NCI-H2227 treated with DMSO at 0.1 percent for 48 hours (cell line): ENCODE results near the gene HIGD1C.
"Not testable (repeated sequence)": the region's sequence is repeated elsewhere in the genome, so short reads cannot be mapped to it uniquely, and the experiment has no call there.

Experiments
- DNase-seq: peaks from one replicate; lab custom pipeline; 2025; lab: John Stamatoyannopoulos, UW

The HIGD1C gene

GRCh38 chr12:50984586-50985298 lies 32.4 kb downstream of the HIGD1C start:
- no peak for DNase-seq

GRCh38 chr12:50985322-50985721 lies 33.0 kb downstream of the HIGD1C start:
- no peak for DNase-seq

- no peak for DNase-seq
Measured at GRCh38 chr12:50986966-50987737, 34.8 kb downstream of the HIGD1C start.

DNA sequence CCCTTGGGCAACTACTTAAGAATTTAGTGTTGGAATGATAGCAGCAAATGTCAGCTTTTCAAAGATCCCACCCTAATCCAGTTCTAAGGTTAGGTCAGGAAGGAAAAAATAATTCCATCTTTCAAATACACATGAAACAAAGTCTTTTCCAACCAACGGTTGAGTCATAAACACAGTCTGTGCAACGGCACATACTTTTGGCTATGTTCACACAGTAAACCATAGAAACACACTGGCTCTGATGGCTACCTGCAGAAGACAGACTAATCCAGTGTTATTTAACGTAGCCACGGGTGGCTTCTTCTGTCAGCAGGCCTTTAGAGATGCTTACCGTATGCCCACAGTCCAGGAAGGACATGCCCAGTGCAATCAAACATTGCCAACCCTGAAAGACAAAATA lies 35.7 kb downstream of the HIGD1C start:
- DNase-seq: no peak

GRCh38 chr12:50988871-50989270 lies 36.5 kb downstream of the HIGD1C start:
- DNase-seq: no peak

GRCh38 chr12:50990147-50990727 lies 37.9 kb downstream of the HIGD1C start:
- DNase-seq: no peak

GRCh38 chr12:50990791-50991190 lies 38.4 kb downstream of the HIGD1C start:
- DNase-seq: no peak

GRCh38 chr12:50991291-50991690 lies 38.9 kb downstream of the HIGD1C start:
- DNase-seq: no peak

DNA sequence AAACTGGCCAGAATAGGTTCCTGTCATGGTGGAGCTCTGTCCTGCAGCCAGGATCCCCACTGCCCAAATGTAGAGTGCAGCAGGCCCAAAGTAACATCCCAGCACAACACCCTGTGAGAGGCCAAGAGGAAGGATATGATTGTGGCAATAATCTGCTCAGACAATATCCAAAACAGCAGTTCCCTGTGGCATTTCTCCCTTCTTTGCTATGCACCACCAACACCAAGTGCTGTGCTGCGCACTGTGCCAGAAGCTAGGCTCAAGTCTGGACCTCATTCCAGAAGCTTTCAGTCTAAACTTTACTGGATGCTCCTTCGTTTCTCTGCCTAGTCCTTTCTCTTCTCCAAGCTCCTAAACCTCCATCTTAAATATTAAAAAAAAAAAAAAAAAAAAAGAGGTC lies 40.5 kb downstream of the HIGD1C start:
- DNase-seq: no peak

DNA sequence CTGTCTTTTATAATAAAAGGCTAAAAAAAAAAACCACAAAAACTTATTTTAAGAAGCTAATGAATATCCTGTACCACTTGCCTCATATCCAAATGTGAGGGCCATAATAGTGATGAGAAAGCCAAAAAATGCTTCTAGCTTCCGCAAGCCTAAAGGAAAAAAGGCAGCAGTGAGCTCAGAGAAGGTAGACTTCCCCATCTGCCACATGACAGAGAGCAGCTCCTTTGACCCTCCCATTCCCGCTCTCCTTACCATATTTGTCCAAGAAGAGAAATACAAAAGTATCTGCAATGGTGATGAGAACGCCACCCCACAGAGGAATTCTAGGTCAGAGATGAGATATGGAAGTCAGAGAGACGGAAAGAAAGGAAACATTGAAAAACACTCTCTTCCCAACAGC lies 46.7 kb downstream of the HIGD1C start:
- no peak for DNase-seq

DNA sequence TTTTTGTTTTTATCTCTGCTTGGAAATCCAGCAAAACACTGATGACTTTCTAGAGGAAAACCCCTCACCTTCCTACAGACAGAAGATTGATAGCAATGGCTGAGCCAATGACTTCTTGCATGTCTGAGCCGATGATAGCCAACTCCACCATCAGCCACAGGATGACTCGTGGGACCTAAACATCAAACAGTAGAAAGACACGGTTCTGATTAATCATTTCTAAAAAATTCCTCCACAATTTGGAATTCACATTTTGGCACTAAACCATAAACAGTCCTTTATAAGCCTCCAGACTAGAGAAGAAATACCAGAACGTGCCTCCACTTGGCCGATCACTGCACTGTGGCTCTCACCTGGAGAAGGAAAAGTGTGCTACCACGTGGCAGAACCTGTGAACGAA lies 47.9 kb downstream of the HIGD1C start:
- no peak for DNase-seq

DNA sequence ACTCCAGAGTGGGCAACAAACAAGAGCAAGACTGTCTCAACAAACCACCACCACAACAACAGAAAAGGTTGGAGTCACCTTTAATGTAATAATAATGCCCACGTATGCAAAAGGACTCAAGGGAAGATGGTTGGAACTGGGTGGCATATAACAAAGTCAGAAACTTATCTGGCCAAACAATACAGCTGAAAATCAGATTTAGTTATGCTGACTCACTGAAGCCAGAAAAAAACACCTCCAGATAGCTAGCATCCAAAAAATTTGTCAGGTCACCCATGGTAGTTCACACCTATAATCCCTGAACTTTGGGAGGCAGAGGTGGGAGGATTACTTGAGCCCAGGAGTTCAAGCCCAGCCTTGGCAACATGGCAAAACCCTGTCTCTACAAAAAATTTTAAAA lies 49.5 kb downstream of the HIGD1C start:
- DNase-seq: no peak

- DNase-seq: no peak
Measured at GRCh38 chr12:51004504-51004903, 52.2 kb downstream of the HIGD1C start.

GRCh38 chr12:51005030-51005429 lies 52.7 kb downstream of the HIGD1C start:
- no peak for DNase-seq

GRCh38 chr12:51005671-51006070 lies 53.3 kb downstream of the HIGD1C start:
- no peak for DNase-seq

DNA sequence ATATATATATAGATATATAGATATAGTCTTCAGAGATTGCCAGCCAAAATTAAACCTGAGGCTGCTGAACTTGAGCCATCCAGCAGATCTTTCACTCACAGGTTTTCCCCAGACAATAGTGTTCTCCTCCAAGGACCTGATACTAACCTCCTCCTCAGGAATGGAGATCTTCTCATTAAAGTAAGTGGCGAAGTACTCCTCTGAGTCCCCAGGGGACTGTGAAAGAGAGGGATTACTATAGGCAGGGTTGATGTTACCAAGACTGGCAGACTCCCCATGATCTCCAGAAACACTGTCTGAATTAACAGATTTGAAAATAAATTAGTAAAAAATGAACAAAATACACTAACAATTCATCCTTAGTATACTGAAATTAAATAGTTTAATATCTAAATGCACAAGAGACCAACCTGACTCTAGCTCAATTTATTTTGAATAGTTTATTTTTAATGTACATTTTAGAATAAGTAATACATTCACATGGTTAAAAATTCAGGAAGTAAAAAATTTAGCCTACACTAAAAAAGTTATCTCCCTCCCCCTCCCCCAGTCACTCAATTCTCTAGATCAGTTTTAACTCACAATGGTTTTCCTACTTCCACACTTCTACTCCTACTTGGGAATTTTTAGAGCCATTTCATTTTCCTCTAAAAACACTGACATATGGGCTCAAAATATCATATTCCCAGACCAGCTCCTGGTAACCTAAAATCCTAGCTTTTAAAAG lies 56.1 kb downstream of the HIGD1C start:
- DNase-seq: no peak

DNA sequence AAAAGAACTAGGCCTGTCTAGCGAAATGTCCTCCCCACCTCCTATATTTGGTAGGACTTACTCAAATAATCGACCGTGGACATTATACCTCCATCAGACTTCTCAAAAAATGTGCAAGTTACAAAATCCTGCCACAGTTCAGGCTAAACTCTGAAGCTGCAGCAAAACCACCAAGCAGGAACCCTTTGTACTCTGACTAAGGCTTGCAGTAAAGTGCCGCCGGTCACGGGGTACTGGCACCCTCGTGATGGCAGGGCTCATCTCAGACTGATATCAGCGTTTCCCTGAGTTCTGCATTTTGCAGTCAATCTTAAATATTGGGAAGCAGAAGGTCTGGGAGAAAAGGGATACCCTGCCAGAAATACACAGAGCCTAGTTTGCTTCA lies 56.7 kb downstream of the HIGD1C start:
- DNase-seq: no peak

- DNase-seq: no peak
Measured at GRCh38 chr12:51011955-51012354, 59.6 kb downstream of the HIGD1C start.

DNA sequence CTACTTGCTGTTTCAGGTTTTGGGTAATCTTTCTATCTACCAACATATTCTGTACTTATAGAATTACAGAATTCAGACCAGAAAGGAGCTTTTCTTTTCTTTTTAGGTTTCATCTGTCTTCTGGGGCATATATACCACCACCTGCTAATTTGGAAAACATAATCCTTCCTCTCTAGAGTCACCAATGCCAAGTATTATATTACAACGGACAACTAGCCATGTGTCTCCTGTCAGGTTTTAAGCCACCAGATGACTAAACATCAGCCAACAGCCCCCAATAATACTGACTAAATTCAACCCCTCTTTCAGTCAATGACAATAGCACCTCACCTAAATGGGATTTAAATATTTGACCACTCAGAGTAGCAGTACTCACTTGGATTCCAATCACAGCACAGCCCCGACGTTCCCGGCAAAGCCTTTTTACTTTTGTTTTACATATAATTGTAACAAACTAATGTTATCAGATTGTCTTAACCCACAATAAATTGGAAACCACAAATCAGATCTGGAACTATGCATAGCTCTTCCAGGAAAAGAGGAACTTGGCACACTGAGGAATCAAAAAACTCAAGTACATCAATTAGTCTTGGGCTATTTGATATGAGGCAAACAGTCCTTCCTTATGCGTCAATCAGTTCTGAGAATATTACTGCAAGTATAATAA lies 60.4 kb downstream of the HIGD1C start:
- no peak for DNase-seq

- DNase-seq: no peak
Measured at GRCh38 chr12:51013441-51013840, 61.1 kb downstream of the HIGD1C start.

GRCh38 chr12:51014467-51014866 lies 62.1 kb downstream of the HIGD1C start:
- DNase-seq: not testable (repeated sequence)

DNA sequence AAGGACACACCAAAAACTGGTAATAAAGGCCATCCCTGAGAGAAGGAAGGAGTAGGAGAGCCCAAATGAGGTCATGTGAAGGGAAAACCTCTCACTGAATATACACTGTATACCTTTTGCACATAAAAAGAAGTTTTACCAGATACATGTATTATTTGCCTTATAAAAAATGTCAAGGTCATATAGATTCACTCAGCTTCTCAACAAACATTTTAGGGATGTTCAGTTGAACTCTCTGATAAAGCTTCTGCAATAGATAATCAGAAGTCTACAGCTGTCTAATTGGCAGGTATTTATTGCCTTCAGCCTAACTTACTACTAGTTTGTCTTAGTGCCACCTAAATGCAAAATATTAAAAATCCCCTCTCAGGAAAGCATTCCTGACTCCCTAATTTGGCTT lies 65.1 kb downstream of the HIGD1C start:
- no peak for DNase-seq
